ENCODE data around the gene LDLR. TPM values are rescaled to one million over a fixed set of nuclear protein-coding genes. Genes with fewer than 3 reads are reported as not detected.
"Not testable (repeated sequence)": the region's sequence is repeated elsewhere in the genome, so short reads cannot be mapped to it uniquely, and the experiment has no call there.

The LDLR gene
- total RNA-seq, 1 donor from 2014 or later, result 123 TPM

DNA sequence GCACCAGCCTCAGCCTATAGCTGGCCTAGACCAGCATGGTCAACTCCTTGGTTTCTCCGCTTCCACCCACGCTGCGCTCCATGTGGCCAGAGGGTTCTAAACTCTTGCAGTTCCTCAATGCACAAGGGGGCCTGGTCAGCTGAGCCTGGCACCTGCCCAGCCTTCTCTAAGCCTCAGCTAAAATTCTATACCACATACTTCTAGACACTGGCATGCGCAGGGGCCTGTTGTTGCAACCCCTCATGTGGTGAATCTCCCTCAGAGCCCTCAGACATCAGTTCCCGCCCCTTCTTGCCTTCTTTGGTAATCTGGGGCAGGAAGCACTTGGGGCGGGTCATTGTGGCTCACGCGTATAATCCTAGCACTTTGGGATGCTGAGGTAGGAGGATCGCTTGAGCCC lies 19.7 kb upstream of the LDLR start:
- H3K4me3 ChIP-seq (ENCODE audit: low read depth, low read length), result no peak overlapping the region
- DNase-seq (ENCODE audit: low read depth), result no peak
- TF ChIP-seq, protein P1, sequence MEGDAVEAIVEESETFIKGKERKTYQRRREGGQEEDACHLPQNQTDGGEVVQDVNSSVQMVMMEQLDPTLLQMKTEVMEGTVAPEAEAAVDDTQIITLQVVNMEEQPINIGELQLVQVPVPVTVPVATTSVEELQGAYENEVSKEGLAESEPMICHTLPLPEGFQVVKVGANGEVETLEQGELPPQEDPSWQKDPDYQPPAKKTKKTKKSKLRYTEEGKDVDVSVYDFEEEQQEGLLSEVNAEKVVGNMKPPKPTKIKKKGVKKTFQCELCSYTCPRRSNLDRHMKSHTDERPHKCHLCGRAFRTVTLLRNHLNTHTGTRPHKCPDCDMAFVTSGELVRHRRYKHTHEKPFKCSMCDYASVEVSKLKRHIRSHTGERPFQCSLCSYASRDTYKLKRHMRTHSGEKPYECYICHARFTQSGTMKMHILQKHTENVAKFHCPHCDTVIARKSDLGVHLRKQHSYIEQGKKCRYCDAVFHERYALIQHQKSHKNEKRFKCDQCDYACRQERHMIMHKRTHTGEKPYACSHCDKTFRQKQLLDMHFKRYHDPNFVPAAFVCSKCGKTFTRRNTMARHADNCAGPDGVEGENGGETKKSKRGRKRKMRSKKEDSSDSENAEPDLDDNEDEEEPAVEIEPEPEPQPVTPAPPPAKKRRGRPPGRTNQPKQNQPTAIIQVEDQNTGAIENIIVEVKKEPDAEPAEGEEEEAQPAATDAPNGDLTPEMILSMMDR (conservative IDR thresholded peaks at IDR 0.05; ENCODE audit: low read depth, low read length), result no peak

DNA sequence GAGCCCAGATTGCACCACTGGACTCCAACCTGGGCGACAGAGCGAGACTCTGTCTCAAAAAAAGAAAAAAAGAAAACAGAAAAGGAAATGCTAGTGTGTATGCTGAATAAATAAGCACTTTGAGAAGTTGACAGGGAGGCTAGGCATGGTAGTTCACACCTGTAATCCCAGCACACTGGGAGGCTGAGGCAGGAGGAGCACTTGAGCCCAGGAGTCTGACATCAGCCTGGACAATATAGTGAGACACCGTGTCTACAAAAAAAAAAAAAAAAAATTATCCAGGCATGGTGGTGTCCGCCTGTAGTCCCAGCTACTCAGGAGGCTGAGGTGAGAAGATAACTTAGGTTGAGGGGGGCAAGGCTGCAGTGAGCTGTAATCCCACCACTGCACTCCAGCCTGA lies 19.1 kb upstream of the LDLR start:
- DNase-seq (ENCODE audit: low read depth), result no peak
- TF ChIP-seq, protein P1 (conservative IDR thresholded peaks at IDR 0.05; ENCODE audit: low read depth, low read length), result no peak
- no peak overlapping the region for H3K4me3 ChIP-seq (ENCODE audit: low read depth, low read length)

DNA sequence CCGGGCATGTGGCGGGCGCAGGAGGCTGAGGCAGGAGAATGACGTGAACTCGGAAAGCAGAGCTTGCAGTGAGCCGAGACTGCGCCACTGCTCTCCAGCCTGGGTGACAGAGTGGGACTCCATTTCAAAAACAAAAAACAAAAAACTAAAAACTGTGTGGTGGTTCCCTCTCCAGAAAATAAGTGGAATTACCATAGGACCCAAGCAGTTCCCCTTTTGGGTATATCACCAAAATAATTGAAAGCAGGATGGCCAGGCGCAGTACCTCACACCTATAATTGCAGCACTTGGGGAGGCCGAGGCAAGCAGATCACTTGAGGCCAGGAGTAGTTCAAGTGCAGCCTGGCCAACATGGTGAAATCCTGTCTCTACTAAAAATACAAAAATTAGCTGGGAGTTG lies 15.7 kb upstream of the LDLR start:
- DNase-seq (ENCODE audit: low read depth), result no peak
- no peak overlapping the region for H3K4me3 ChIP-seq (ENCODE audit: low read depth, low read length)
- TF ChIP-seq, protein P1 (conservative IDR thresholded peaks at IDR 0.05; ENCODE audit: low read depth, low read length), result no peak

DNA sequence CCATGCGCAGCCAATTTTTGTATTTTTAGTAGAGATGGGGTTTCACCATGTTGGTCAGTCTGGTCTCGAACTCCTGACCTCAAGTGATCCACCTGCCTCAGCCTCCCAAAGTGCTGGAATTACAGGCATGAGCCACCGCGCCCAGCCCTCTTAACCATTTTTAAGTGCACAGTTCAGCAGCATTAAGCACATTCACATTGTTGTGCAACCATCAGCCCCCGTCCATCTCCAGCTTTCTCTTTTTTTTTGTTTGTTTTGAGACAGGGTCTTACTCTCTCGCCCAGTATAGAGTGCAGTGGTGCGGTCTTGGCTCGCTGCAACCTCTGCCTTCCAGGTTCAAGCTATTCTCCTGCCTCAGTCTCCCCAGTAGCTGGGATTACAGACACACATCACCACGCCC lies 12.5 kb upstream of the LDLR start:
- not testable (repeated sequence) for H3K4me3 ChIP-seq (ENCODE audit: low read depth, low read length); DNase-seq (ENCODE audit: low read depth)

DNA sequence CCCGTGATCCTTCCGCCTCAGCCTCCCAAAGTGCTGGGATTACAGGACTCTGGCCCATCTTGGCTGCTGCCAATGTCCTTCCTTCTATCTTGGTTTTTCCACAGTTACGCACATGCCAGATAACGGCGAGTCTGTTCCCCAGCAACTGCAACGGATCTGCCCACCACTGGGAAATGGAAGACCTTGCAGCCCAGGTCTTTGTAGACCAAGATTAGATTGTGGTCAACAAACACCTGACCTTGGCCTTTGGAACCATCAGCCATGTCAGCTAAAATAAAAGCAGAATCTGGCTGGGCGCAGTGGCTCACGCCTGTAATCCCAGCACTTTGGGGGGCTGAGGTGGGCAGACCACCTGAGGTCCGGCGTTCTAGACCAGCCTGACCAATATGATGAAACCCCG lies 10.4 kb upstream of the LDLR start:
- no peak for DNase-seq (ENCODE audit: low read depth)
- no peak overlapping the region for H3K4me3 ChIP-seq (ENCODE audit: low read depth, low read length)
- TF ChIP-seq, protein P1 (conservative IDR thresholded peaks at IDR 0.05; ENCODE audit: low read depth, low read length), result no peak

DNA sequence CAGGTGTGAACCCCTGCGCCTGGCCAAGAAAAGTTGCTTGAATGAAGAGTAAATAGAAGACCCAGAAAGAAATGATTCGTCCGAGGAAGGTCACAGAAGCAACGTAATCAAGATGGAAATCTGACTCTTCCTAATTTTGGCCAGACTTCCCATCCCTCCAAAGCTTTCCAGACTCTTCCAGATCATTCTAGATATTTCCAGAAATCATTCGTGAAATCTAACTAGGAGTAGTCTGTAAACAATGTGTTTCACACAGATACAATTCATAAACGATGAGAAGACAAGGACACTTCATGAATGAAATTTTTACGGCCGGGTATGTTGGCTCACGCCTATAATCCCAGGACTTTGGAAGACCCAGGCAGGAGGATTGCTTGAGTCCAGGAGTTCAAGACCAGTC lies 9.3 kb upstream of the LDLR start:
- TF ChIP-seq, protein P1 (conservative IDR thresholded peaks at IDR 0.05; ENCODE audit: low read depth, low read length), result no peak
- no peak for DNase-seq (ENCODE audit: low read depth)
- H3K4me3 ChIP-seq (ENCODE audit: low read depth, low read length), result no peak overlapping the region

DNA sequence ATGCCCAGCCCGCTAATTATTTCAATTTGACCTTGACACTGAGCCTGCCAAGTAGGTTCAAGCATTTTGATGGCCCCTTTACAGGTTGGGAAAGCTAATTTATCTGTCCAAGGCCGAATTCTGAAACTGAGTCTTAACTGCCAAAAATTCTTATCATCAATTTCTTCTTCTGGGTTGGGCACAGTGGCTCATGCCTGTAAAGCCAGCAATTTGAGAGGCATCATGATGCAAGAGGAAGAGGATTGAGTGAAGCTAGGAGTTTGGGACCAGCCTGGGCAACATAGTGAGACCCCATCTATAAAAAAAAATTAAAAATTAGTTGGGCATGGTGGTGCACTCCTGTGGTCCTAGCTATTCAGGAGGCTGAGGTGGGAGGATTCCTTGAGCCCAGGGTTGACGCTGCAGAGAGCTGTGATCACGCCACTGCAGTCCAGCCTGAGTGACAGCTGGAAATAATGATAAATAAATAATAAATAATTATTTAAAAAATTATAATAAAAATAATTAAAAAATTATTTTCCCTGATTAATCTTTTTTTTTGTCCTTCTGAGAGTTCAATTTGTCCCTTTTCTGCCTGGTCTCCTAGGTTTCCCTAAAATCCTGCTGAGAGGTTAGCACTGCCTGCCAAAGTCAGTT lies 1.3 kb upstream of the LDLR start:
- no peak overlapping the region for H3K4me3 ChIP-seq (ENCODE audit: low read depth, low read length)
- no peak for DNase-seq (ENCODE audit: low read depth)
- TF ChIP-seq, protein P1 (conservative IDR thresholded peaks at IDR 0.05; ENCODE audit: low read depth, low read length), result no peak

Data from epithelial cell of proximal tubule (primary cell).